GM21717 (cell line): Measurements from ENCODE around the gene ZNF677.
"Not testable (repeated sequence)": the region's sequence is repeated elsewhere in the genome, so short reads cannot be mapped to it uniquely, and the experiment has no call there.

Experiments used
- ATAC-seq: cut with Tn5 transposase; IDR thresholded peaks from one replicate; pipeline ENCODE4 v1.9.1; 2021; ENCODE audit warnings: mild to moderate bottlenecking, moderate library complexity; ENCODE audit not compliant: unreplicated experiment

Gene ZNF677

DNA sequence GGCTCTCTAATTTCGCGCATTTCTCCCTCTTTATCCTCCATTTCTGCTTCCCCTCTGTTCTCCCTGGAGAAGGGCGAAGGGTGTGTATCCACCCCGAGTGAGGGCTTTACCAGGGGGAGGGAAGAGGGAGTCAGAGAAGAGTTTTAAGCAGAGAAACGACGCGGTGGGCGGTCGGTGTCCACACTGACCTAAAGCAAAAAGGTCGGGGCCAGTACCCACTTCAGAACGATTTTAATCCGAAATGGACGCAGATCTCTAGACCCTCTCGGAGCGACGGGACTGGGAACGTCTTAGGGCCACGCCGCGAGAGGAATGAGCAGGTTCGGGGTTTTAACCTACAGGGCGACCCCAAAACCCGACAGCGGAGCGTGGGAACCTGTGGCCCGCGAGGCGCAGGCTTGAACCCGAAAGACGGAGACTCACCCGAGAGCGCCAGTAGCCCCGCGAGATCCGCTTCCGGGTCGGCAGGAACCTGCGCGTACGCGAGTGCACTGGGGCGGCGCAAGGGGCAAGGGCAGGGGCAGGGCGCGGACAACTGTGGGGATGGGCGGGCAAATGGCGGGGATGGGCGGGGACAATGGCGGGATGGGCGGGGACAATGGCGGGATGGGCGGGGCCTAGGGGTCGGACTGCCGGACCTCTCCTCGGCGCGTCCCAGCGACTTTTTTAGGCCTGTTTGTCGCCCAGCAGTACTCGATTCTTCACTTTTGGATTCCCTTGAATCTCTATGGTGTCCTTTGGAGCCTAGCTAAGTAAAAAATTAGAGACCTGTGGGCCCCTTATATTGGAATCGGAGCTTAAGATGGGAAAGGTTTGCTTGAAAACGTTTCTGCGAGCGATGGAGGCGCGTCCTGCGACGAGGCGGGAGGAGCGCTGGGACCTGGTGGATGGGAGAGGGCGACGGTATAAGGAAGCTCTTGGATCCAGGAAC lies at the start of gene ZNF677:
TSS of gene ZNF677 (minus strand) at position 463 of the 931 bp plus-strand sequence. CDS start 3,323 bp downstream, outside the sequence.
- ATAC-seq = no peak

DNA sequence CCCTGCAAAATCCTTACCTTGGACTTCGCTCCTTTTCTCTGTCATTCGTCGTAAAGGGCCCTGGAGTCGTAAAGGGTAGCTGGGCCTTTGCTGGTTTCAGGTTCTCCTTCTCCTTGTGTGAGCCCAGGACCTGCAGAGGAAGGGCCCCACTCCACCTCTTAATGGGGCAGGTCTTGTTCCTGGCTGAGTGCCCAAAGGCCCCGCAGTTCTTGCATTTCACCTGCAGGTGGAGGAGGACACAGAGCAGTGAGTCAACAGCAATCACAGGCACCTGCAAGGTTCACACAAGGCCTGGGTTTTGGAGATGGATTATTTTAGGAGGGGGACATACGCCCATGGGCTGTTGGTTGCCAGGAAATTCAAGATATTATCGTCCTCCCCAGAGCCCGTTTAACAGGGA lies 46.7 kb upstream of the ZNF677 start:
- ATAC-seq = not testable (repeated sequence)

DNA sequence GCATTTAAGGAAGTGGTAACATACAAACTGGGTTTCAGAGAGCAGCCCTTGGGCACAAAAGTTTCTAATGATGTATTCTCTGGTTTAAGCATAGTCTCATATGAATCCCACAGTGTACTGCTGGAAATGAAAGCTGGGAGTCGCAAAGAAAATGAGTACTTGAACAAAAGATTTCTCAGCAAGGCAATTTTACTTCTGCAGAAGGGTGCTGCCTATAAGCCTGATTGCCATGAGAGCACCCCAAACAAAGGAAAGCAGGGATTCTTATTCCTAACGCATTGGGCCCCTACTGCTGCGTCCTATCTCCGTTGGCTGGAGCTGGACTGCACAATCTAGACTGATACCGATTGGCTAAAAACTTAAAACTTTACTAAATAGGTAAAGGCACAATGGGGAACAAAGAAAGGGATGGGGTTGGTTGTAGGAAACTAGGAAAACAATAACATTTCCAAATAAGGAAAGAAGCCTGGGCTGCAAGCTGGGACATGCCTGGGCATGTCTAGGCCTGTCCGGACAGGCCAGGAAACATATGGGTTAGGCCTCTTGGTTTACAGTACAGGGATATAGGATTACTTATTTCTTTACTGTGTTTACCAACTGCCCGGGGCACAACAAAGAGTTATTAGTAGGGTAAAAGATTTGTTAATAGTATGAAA lies 40.2 kb upstream of the ZNF677 start:
- ATAC-seq = no peak

DNA sequence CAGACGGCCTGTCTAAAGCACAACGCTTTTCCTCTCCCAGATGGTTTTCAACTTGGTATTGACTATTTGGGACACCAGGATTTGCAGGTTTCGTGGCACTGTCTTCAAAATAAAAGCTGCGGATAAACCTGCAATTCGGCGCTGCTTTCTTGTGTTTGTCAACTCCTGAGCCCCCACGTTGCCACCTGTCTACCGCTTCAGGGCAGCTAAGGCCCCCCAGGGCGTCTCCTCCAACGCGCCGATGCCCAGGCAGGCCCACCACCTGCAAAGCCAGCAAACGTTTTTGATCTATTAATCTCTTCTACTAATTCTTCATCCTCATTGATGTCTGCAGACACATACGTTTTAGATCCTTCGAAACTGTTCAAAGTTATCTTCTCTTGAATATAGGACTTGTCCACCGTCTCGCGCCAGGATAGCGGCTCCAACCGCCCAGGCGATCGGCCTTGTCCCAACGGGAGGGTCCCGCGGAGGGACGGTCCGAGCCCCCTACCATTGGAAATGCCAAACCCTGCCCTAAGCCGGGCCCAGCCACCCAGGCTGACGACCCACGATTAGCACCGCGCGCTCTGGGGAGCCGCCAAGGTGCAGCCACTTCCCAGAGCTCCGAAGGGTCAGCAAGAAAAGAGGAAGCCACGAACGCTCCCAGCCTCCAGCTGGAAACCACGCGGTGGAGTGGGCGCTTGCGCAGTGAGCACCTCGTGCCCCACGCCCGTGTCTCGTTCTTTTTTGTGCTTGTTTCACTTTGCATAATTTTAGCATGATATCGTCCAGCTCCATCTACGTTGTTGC lies 36.3 kb upstream of the ZNF677 start:
- ATAC-seq = no peak

DNA sequence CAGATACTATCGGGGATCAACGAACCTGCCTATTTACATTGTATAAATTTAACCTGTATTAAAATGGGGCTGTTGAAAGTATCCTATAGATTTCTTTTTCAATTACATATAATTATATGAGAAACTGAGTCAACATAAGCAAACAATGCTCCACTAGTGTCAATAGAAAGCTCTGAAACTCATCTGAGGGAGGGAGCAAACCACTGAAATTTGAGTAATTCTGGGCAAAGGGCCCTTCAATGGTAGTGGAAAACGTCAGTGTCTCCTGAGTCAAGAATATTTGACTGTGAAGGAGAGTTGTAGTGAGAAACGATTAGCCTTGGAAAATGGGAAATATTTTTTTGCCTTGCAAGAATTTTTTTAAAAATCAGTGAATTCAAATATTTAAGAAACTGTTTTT lies 30.4 kb upstream of the ZNF677 start:
- no peak for ATAC-seq

DNA sequence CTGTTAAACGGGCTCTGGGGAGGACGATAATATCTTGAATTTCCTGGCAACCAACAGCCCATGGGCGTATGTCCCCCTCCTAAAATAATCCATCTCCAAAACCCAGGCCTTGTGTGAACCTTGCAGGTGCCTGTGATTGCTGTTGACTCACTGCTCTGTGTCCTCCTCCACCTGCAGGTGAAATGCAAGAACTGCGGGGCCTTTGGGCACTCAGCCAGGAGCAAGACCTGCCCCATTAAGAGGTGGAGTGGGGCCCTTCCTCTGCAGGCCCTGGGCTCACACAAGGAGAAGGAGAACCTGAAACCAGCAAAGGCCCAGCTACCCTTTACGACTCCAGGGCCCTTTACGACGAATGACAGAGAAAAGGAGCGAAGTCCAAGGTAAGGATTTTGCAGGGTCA lies 27.3 kb upstream of the ZNF677 start:
- ATAC-seq = not testable (repeated sequence)

DNA sequence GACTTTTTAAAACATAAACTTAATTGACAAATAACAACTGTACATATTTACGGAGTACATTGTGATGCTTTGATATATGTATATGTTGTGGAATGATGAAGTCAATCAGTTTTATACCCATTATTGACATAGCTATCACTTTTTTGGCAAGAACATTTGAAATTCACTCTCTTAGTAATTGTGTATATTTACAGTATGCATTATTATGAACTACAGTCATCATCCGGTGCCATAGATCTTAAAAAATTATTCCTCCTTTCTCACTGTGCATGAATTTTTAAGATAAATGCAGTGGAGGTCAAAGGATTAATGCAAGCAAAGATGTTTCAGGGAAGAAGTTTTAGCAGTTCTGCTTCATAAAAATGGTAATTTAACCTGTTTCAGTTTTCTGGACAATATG lies 20.8 kb upstream of the ZNF677 start:
- no peak for ATAC-seq

DNA sequence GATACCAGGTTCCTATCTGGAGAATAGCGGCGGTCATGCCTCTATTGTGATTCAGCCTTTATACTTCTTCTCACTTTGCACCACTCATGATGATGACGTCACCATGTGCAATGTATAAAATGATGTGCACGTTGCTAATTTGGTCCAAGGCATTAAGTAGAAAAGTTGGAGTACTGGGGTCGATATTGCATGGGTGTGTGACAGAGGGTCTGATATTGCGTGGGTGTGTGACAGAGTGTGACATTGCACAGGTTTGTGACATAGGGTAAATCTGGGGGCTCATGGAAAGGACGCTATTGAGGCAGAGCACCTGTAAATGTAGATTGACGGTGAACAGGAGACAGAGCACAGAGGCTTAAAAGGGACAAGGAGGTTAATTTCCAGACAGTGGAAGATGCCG lies 17.4 kb upstream of the ZNF677 start:
- ATAC-seq = no peak

DNA sequence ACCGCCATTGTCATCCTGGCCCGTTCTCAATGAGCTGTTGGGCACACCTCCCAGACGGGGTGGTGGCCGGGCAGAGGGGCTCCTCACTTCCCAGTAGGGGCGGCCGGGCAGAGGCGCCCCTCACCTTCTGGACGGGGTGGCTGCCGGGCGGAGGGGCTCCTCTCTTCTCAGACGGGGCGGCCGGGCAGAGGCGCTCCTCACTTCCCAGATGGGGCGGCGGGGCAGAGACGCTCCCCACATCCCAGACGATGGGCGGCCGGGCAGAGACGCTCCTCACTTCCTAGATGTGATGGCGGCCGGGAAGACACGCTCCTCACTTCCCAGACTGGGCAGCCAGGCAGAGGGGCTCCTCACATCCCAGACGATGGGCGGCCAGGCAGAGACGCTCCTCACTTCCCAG lies 15.2 kb upstream of the ZNF677 start:
- ATAC-seq = not testable (repeated sequence)

DNA sequence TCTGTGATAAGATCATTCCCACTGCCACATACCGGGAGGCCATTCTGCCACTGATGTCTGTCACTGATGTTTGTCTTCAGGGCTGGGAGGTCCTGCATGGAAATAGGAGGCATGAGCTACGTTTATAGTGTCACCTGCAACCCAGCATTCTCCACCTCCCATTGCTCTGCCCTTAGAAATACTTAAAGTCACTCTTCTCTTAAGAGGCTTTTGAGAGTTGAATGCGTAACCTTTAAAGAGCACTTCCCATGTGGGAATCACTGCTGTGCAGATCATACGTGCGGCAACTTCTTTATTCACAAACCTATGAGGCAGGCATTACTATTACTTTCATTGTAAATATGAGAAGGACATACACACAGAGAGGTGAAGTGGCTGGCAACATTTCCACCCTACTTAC lies 12.9 kb upstream of the ZNF677 start, which contains the start of gene VN1R4:
TSS of gene VN1R4 (minus strand) at position 101 of the 400 bp plus-strand sequence. CDS start at position 43, 58 bp downstream.
- not testable (repeated sequence) for ATAC-seq

DNA sequence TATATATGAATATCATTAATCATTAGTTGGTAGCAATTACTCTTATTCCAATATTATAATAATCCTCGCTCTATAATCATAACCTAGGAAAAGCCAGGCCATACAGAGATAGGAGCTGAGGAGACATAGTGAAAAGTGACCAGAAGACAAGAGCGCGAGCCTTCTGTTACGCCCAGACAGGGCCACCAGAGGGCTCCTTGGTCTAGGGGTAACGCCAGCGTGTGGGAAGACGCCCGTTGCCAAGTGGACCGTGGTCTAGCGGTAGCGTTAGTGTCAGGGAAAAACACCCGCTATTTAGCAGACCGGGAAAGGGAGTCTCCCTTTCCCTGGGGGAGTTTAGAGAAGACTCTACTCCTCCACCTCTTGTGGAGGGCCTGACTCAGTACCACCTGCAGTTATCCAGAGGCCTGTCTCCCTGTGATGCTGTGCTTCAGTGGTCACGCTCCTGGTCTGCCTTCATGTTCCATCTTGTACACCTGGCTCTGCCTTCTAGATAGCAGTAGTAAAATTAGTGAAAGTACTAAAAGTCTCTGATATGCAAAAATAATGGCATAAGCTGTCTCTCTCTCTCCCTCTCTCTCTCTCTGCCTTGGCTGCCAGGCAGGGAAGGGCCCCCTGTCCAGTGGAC lies 3.2 kb upstream of the ZNF677 start, which contains the start of gene VN1R2:
TSS of gene VN1R2 (plus strand) at position 578 of the 628 bp plus-strand sequence. CDS start 84 bp downstream, outside the sequence.
- ATAC-seq = not testable (repeated sequence)

DNA sequence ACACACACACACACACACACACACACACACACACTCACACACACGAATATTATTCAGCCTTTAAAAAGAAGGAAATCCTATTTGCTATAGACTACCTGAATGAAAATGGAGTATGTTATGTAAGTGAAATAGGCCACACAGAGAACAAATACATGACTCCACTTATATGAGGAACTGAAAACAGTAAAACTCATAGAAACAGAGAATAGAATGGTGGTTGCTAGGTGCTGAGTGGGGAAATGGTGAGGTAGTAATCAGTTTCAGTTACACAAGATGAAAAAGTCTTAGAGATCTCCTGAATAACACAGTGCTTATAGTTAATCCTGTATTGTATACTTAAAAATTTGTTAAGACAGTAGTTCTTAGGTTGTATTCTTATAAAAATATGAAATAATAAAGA lies 8.2 kb downstream of the ZNF677 start:
- no peak for ATAC-seq

DNA sequence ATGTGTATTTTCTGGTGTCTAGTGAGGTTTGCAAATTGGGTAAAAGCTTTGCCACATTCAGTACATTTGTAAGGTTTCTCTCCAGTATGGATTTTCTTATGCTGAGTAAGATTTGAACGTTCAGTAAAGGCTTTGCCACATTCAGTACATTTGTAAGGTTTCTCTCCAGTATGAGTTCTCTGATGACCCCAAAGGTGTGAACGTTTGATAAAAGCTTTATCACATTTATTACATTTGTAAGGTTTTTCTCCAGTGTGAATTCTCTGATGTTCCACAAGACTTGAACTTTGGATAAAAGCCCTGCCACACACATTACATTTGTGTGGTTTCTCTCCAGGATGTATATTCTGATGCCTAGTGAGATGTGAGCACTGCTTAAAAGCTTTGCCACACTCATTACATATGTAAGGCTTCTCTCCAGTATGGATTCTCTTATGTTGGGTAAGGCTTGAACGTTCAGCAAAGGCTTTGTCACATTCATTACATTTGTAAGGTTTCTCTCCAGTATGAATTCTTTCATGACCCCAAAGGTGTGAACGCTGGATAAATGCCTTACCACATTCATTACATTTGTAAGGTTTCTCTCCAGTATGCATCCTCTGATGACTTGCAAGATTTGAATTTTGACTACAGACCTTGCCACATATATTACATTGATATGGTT lies 17.4 kb downstream of the ZNF677 start:
- no peak for ATAC-seq

DNA sequence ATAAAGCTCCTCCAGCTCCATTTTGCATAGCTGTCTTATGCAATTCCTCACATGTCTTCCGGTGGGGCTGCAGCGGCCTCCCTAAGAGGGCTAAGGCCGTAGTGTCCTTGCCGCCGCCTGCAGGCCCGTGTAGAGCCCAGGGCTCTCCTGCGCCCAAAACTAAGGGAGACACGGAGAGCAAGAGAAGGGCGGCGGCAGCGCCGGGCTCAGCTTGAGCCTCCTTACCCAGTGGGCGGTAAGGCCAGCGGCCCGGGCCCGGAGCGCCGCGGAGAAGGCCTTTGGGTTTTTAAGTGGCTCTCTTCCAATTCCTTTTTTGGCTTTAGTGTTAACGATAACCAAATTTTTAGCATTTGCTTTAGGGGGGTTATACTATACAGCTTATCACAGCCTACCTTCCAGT lies 30.1 kb downstream of the ZNF677 start:
- no peak for ATAC-seq

DNA sequence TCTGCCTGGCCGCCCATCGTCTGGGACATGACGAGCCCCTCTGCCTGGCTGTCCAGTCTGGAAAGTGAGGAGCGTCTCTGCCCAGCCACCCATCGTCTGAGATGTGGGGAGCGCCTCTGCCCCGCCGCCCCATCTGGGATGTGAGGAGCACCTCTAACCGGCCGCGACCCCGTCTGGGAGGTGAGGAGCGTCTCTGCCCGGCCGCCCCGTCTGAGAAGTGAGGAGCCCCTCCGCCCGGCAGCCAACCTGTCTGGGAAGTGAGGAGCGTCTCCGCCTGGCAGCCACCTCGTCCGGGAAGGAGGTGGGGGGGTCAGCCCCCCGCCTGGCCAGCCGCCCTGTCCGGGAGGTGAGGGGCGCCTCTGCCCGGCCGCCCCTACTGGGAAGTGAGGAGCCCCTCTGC lies 32.0 kb downstream of the ZNF677 start:
- not testable (repeated sequence) for ATAC-seq

DNA sequence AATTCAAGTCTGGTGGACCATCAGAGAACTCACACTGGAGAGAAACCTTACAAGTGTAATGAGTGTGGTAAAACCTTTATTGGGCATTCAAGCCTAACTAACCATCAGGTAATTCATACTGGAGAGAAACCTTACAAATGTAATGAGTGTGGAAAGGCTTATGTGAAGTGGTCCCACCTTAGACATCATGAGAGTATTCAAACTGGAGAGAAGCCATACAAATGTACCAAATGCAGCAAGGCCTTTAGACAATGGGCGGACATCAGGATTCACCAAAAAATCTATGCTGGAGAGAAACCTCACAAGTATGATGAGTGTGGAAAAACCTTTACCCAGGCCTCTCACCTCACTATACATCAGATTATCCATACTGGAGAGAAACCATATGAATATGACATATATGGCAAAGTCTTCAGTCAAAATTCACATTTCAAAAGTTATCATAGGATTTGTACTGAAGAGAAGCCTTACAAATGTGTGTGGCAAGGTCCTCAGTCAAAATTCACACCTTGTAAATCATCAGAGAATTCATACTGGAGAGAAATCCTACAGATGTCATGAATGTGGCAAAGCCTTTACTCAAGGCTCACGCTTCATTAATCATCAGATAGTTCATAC lies 41.9 kb downstream of the ZNF677 start:
- no peak for ATAC-seq

DNA sequence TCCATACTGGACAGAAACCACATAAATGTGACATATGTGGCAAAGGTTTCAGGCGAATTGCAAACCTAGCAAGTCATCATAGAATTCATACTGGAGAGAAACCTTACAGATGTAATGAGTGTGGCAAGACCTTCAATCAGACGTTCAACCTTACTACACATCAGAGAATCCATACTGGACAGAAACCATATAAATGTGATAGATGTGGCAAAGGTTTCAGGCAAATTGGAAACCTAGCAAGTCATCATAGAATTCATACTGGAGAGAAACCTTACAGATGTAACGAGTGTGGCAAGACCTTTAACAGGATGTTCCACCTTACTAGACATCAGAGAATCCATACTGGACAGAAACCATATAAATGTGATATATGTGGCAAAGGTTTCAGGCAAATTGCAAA lies 43.1 kb downstream of the ZNF677 start:
- not testable (repeated sequence) for ATAC-seq

DNA sequence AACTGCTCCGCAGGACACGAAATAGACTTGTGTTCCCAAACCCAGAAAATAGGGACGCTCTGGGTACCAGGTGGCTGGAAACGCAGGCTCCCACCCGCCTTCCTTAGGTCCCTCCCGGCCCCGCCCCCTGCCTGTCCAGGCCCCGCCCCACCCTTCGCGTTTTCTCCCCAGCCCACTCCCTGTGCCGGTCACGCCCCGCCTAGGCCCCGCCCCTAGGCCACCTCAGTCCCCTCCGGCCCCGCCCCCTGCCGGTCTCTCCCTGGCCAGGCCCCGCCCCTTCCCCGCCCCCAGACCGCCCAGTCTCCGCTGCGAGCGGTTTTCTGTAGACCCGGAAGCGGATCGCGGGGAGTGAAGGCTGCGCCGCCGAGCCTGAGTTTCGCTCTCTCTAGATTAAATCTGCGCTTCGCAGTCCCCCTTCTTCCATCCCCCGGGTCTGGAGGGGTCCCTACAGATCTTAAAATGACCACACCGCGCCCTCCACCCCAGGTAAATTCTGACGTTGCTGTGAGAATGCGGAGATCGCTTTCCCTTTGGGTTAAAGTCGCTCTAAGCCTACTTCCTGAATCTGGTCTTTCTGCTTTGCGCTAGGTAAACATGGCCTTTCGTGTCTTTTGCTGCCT lies 57.8 kb downstream of the ZNF677 start:
- no peak for ATAC-seq

DNA sequence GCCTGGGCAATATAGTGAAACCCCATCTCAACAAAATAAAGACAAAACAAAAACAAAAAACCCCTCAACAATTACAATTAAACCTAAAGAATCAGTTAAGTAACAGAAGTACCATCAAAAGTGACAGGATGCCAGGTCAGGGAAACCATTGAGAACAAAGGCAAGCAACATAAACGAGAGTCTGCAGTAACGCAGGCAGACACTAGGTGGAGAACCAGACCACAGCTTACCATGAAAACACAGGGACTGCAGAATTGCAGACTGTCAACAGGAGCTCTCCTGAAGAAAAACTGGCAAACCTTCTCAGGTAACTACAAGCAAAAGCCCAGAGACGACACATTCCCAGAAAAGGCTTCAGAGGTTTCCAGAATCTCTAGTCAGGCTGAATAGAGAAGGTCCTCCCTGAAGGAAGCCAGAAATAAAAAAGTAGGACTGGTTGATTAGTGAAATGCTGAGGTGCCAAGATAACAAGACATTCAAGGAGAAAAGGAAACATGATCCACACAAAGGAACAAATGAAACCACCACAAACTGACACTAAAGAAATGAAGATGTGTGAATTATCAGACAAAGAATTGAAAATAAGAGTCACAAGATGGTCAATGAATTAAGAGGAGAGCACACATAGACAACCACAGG lies 59.3 kb downstream of the ZNF677 start:
- no peak for ATAC-seq
